KOPT-K1 (cell line): ENCODE data around the gene CLEC10A.
"Not testable (repeated sequence)": the region's sequence is repeated elsewhere in the genome, so short reads cannot be mapped to it uniquely, and the experiment has no call there.

ENCODE experiments used
- H3K27ac ChIP-seq: fragments of 200-600 bp; sonication (generic); 2 replicates; pipeline ENCODE4 v1.5.1; 2016; ENCODE audit warnings: antibody characterized with exemption, mild to moderate bottlenecking, low read depth, low read length; ENCODE audit not compliant: poor library complexity, severe bottlenecking
- H3K36me3 ChIP-seq: fragments of 200-600 bp; sonication (generic); 2 replicates; pipeline ENCODE4 v1.5.1; 2017; ENCODE audit warnings: antibody characterized with exemption, mild to moderate bottlenecking, low read length, moderate library complexity; ENCODE audit not compliant: insufficient read depth
- H3K9me3 ChIP-seq: fragments of 200-600 bp; sonication (generic); 2 replicates; pipeline ENCODE4 v1.5.1; 2017; ENCODE audit warnings: antibody characterized with exemption, low read length, mild to moderate bottlenecking; ENCODE audit not compliant: insufficient read depth, poor library complexity, severe bottlenecking

CLEC10A gene, protein sequence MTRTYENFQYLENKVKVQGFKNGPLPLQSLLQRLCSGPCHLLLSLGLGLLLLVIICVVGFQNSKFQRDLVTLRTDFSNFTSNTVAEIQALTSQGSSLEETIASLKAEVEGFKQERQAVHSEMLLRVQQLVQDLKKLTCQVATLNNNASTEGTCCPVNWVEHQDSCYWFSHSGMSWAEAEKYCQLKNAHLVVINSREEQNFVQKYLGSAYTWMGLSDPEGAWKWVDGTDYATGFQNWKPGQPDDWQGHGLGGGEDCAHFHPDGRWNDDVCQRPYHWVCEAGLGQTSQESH

DNA sequence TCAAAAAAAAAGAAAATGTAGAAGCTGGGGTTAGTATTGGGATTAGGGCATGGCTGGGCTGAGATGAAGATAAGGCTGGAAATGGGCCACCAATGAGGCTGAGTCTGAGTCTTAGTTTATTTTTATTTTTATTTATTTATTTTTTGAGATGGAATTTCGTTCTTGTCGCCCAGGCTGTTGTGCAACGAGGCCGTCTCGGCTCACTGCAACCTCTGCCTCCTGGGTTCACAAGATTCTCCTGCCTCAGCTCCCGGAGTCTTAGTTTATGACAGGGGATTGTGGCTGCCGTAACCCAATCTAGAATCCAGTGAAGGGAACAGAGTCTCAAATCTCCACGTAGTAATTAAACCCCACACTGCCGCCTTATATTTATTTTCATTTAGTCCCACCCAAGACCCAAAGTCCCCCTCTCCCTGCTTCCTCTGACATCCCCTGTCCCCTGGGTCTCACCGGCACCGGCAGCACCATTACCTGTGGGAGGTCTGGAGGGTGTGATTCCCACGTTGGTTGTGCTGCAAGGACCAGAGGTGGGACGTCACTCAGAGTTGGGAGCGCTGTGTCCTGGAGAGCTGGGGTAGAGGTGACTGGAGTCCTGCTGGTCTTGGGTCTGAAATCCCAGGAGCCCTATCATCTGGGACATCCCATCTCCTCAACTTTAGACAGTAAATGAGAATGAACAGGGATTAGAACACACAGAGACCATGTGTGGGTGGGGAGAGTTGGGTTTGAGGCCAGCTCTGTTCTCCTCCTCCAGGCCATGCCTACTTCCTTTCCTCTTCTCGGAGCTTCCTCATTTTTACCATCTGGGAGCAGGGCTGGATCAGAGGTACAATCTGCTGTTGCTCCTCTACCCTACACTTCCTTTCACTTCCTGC, at the start of gene CLEC10A:
CLEC10A (minus strand) TSS at position 671 of the 875 bp plus-strand sequence. CDS start 1,439 bp downstream, outside the sequence.
- H3K36me3 ChIP-seq: no peaks in the 10 kb centered on the region
- H3K27ac ChIP-seq: no peak within 1 kb of the TSS
- H3K9me3 ChIP-seq: no peaks in the 10 kb centered on the region

- Histone ChIP-seq H3K9me3 (no peaks in the 10 kb centered on the region), H3K27ac (no peak overlapping the region), H3K36me3 (no peaks in the 10 kb centered on the region)
These were observed 49.3 kb upstream of the CLEC10A start for GRCh38 chr17:7129311-7129710.

DNA sequence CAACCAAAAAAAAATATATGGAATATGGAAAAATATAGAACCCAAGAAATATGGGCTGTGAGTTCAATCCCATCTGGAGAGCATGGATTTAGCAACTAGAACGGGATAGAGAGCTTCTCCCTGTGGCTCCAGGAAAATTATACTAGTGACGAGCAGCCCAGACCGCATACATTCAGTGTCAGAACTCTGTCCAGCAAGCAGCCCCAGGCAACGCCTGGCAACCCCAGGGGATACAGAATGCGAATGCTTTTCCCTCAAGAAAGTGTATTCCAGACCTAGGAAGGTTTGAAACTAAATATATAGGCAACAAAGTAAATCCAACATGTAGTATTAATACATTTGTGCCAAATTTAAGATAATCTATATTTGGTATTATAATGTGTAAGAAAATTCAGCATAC, 48.1 kb upstream of the CLEC10A start:
- H3K36me3 ChIP-seq: no peaks in the 10 kb centered on the region
- H3K27ac ChIP-seq: no peak overlapping the region
- no peaks in the 10 kb centered on the region for H3K9me3 ChIP-seq

- H3K36me3 ChIP-seq, H3K27ac ChIP-seq, H3K9me3 ChIP-seq: not testable (repeated sequence)
These were observed 47.5 kb upstream of the CLEC10A start for GRCh38 chr17:7127501-7127900.

DNA sequence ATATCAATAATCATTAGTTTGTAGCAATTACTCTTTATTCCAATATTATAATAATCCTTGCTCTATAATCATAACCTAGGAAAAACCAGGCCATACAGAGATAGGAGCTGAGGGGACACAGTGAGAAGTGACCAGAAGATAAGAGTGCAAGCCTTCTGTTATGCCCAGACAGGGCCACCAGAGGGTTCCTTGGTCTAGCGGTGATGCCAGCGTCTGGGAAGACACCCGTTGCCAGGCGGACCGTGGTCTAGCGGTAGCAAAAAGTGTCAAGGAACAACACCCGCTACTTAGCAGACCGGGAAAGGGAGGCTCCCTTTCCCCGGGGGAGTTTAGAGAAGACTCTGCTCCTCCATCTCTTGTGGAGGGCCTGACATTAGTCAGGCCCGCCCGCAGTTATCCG, 46.3 kb upstream of the CLEC10A start:
- H3K27ac ChIP-seq, H3K36me3 ChIP-seq: not testable (repeated sequence)

DNA sequence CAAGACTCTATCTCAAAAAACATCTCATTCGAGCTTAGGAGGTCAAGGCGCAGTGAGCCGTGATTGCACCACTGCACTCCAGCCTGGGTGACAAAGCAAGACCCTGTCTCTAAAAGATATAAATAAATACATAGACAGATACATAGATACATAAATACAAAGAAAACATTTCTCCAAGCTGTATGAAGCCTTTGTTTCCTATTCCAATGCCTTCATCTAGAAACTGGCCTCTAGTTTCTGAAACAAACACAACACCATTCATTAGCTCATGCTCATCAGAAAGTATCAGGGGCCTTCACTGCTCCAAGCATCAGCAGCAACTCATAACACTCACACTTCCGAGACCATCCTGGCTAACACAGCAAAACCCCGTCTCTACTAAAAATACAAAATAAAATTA, 44.9 kb upstream of the CLEC10A start:
- H3K9me3 ChIP-seq: no peaks in the 10 kb centered on the region
- H3K36me3 ChIP-seq: no peaks in the 10 kb centered on the region
- no peak overlapping the region for H3K27ac ChIP-seq

More for the DNA sequence above, 46.3 kb upstream of the CLEC10A start:
- H3K9me3 ChIP-seq: not testable (repeated sequence)

DNA sequence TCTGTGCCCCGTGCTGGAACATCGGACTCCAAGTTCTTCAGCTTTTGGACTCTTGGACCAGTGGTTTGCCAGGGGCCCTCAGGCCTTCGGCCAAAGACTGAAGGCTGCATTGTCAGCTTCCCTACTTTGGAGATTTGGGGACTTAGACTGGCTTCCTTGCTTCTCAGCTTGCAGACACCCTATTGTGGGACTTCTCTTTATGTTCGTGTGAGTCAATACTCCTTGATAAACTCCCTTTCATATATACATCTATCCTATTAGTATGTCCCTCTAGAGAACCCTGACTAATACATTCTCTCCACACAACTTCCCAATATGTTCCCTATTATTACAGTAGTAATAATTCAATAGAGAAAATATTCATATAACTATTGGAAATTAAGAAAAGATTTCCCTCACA, 43.8 kb upstream of the CLEC10A start:
- no peaks in the 10 kb centered on the region for H3K9me3 ChIP-seq
- no peaks in the 10 kb centered on the region for H3K36me3 ChIP-seq
- H3K27ac ChIP-seq: no peak overlapping the region

- no peaks in the 10 kb centered on the region for H3K9me3 ChIP-seq
These were observed 42.3 kb upstream of the CLEC10A start for GRCh38 chr17:7122381-7122780.

GRCh38 chr17:7120635-7121034, 40.6 kb upstream of the CLEC10A start:
- H3K36me3 ChIP-seq, H3K9me3 ChIP-seq, H3K27ac ChIP-seq: not testable (repeated sequence)

More at GRCh38 chr17:7122381-7122780, 42.3 kb upstream of the CLEC10A start:
- Histone ChIP-seq H3K36me3 (no peaks in the 10 kb centered on the region), H3K27ac (no peak overlapping the region)

- Histone ChIP-seq H3K36me3 (no peaks in the 10 kb centered on the region), H3K27ac (no peak overlapping the region), H3K9me3 (no peaks in the 10 kb centered on the region)
These were observed 40.1 kb upstream of the CLEC10A start for GRCh38 chr17:7120123-7120522.

DNA sequence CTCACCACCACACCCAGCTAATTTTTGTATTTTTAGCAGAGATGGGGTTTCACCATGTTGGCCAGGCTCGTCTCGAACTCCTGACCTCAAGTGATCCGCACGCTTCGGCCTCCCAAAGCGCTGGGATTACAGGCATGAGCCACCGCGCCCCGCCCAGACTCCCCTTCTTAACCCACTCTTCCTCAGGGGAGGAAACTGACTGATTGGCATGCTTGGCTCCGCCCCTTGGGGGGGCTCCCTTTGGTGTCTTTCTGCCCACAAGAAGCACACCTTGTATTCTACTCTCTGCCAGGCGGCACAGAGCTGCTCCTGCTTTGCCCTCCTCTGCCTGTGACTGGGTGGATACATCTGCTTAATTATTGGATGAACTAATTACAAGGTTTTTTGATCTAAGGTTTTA, 39.3 kb upstream of the CLEC10A start:
- Histone ChIP-seq H3K36me3 (no peaks in the 10 kb centered on the region), H3K27ac (no peak overlapping the region), H3K9me3 (no peaks in the 10 kb centered on the region)

GRCh38 chr17:7114875-7115614, 35.0 kb upstream of the CLEC10A start:
- Histone ChIP-seq H3K9me3 (no peaks in the 10 kb centered on the region), H3K36me3 (no peaks in the 10 kb centered on the region), H3K27ac (no peak overlapping the region)

DNA sequence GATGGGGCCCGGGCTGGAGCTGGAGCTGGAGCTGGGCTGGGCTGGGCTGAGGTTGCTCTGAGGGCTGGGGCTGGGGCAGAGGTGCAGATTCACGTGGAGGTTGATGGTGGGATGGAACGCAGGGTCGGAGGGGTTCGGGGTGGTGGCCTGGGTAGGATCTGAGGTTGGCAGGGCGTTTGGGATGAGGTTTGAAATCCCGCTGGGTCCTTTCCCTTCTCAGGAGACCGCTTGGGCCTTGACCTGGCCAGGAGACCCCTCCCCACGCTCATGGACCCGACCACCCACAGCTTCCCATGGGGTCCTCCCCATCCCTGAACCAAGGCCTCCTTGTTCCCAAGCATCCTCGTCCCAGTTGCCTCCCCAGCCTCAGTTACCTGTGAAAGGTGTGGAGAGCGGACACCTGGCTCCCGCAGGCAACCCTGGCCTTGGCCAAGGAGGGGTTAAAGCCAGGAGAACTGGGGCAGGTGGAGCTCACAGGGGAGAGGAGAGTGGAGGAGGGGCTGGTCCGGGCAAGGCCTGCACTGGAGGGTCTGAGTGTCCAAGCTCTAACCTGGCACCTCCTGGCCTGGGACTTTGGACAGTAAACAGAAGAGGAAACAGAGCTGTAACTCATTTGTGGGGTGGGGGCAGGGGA, 34.3 kb upstream of the CLEC10A start, which contains the start of gene ASGR2:
ASGR2 (minus strand) TSS at position 582 of the 634 bp plus-strand sequence. CDS start 582 bp downstream, outside the sequence.
- Histone ChIP-seq H3K9me3 (no peaks in the 10 kb centered on the region), H3K27ac (no peak within 1 kb of the TSS), H3K36me3 (no peaks in the 10 kb centered on the region)

DNA sequence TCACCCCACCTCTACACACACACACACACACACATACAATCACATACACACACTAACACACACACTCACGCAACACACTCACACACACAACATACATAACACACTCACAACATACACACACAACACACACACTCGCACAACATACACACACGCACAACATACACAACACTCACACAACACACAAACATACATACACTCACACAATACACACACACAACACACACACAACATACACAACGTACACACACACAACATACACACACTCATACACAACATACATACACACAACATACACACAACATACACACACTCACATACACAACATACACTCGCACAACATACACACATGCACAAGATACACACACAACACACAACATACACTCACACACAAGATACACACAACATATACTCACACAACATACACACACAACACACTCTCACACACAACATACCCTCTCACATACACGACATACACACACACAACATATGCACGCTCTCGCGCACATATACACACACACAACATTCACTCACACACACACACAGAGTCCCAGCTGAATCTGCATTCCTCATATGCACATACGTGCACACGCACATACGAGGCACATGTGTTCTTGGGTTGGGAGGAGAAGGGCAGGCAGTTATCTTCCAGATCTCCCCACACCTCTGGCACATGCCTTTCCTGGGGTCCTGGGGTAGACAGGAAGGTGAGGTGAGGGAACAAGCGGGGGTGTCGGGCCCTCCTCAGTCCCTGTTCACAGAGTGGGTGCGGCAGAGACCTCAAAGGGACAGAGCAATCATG, 33.4 kb upstream of the CLEC10A start:
- H3K9me3 ChIP-seq: no peaks in the 10 kb centered on the region
- no peak overlapping the region for H3K27ac ChIP-seq
- no peaks in the 10 kb centered on the region for H3K36me3 ChIP-seq
